HEK293 (cell line): ENCODE measurements around the gene PEX10.

Experiments used
- CTCF ChIA-PET: fragments of 350-600 bp; formaldehyde crosslinking; extraction: SDS; loops from one replicate; lab custom pipeline; 2021; ENCODE audit warnings: antibody characterized with exemption; lab: Yijun Ruan, JAX
- POLR2A ChIA-PET: fragments of 300-600 bp; formaldehyde crosslinking; extraction: SDS; loops from one replicate; lab custom pipeline; 2020; ENCODE audit warnings: antibody characterized with exemption, inconsistent platforms; lab: Yijun Ruan, JAX
- H3K27ac ChIP-seq: fragments of 200-500 bp; sonication (Bioruptor generic); 2 replicates; pipeline ENCODE4 v1.5.1; 2014; ENCODE audit warnings: low read depth, low read length, control low read depth, inconsistent platforms; ENCODE audit errors: extremely low read depth
- H3K36me3 ChIP-seq, 2 experiments: fragments of 200-500 bp in 1 of 2; sonication (Bioruptor generic) in 1 of 2; 1 replicate in 1 of 2; 2 replicates in 1 of 2; pipeline ENCODE4 v1.5.1; 2014 to 2017; ENCODE audit warnings: inconsistent platforms in 2 of 2, low read length in 2 of 2; ENCODE audit not compliant: control insufficient read depth in 2 of 2, insufficient read depth in 1 of 2
- H3K4me1 ChIP-seq: fragments of 200-500 bp; sonication (Bioruptor generic); 2 replicates; pipeline ENCODE4 v1.5.1; 2014; ENCODE audit warnings: mild to moderate bottlenecking, low read length, inconsistent platforms; ENCODE audit not compliant: control insufficient read depth, insufficient read depth
- H3K4me3 ChIP-seq: 2 replicates; pipeline ENCODE4 v1.5.1; 2011; ENCODE audit warnings: low read depth, mild to moderate bottlenecking, control low read depth, low read length, moderate library complexity
- H3K9me3 ChIP-seq: fragments of 200-500 bp; sonication (Bioruptor generic); 2 replicates; pipeline ENCODE4 v1.5.1; 2014; ENCODE audit warnings: low read depth, low read length, inconsistent platforms; ENCODE audit not compliant: control insufficient read depth, insufficient read depth
- MYNN ChIP-seq: fragments of 450-650 bp; formaldehyde crosslinking; IDR thresholded peaks from 2 replicates; pipeline ENCODE4 v1.5.1; 2016; ENCODE audit warnings: missing biosample characterization, missing genetic modification characterization, borderline replicate concordance
- OVOL3 ChIP-seq: fragments of 450-650 bp; formaldehyde crosslinking; IDR thresholded peaks from 2 replicates; pipeline ENCODE4 v1.5.1; 2016; ENCODE audit warnings: missing biosample characterization, missing genetic modification characterization
- PRDM1 ChIP-seq: fragments of 450-650 bp; formaldehyde crosslinking; IDR thresholded peaks from 2 replicates; pipeline ENCODE4; 2016; ENCODE audit warnings: missing biosample characterization, missing genetic modification characterization
- REST ChIP-seq: fragments of 450-650 bp; formaldehyde crosslinking; IDR thresholded peaks from 2 replicates; pipeline ENCODE4 v1.5.1; 2016; ENCODE audit warnings: missing biosample characterization, missing genetic modification characterization
- TRIM28 ChIP-seq: IDR thresholded peaks from 2 replicates; pipeline ENCODE4 v1.6.1; 2011; ENCODE audit warnings: low read length, control low read depth, borderline replicate concordance
- YY1 ChIP-seq: fragments of 450-650 bp; formaldehyde crosslinking; IDR thresholded peaks from 2 replicates; pipeline ENCODE4 v1.5.1; 2018; ENCODE audit warnings: missing biosample characterization, missing genetic modification characterization
- ZBTB20 ChIP-seq: fragments of 450-650 bp; formaldehyde crosslinking; IDR thresholded peaks from 2 replicates; pipeline ENCODE4 v1.5.1; 2016; ENCODE audit warnings: missing biosample characterization, missing genetic modification characterization
- ZFP69B ChIP-seq: fragments of 450-650 bp; formaldehyde crosslinking; IDR thresholded peaks from 2 replicates; pipeline ENCODE4 v1.5.1; 2016; ENCODE audit warnings: missing biosample characterization, missing genetic modification characterization
- ZNF184 ChIP-seq: fragments of 450-650 bp; IDR thresholded peaks from 2 replicates; pipeline ENCODE4 v1.5.1; 2018; ENCODE audit warnings: missing biosample characterization, mild to moderate bottlenecking, missing genetic modification characterization
- ZNF202 ChIP-seq: fragments of 450-650 bp; formaldehyde crosslinking; IDR thresholded peaks from 2 replicates; pipeline ENCODE4 v1.5.1; 2016; ENCODE audit warnings: missing biosample characterization, missing genetic modification characterization, borderline replicate concordance
- ZNF214 ChIP-seq: fragments of 450-650 bp; formaldehyde crosslinking; IDR thresholded peaks from 2 replicates; pipeline ENCODE4 v1.5.1; 2017; ENCODE audit warnings: missing biosample characterization, mild to moderate bottlenecking, missing genetic modification characterization, borderline replicate concordance
- ZNF248 ChIP-seq: fragments of 450-650 bp; formaldehyde crosslinking; IDR thresholded peaks from 2 replicates; pipeline ENCODE4 v1.5.1; 2017; ENCODE audit warnings: missing biosample characterization, missing genetic modification characterization
- ZNF555 ChIP-seq: fragments of 450-650 bp; formaldehyde crosslinking; conservative IDR thresholded peaks from 2 replicates; pipeline ENCODE4 v1.5.1; 2017; ENCODE audit warnings: missing biosample characterization, mild to moderate bottlenecking, missing genetic modification characterization, inconsistent platforms
- ZNF580 ChIP-seq: fragments of 450-650 bp; formaldehyde crosslinking; IDR thresholded peaks from 2 replicates; pipeline ENCODE4 v1.5.1; 2016; ENCODE audit warnings: missing biosample characterization, missing genetic modification characterization
- ZNF610 ChIP-seq: fragments of 450-650 bp; formaldehyde crosslinking; IDR thresholded peaks from 2 replicates; pipeline ENCODE4 v1.5.1; 2016; ENCODE audit warnings: missing biosample characterization, missing genetic modification characterization, borderline replicate concordance
- ZNF626 ChIP-seq: fragments of 450-650 bp; sonication (Bioruptor Pico); formaldehyde crosslinking; IDR thresholded peaks from 2 replicates; pipeline ENCODE4 v1.5.1; 2018; ENCODE audit warnings: missing biosample characterization, missing genetic modification characterization, inconsistent platforms
- ZNF670 ChIP-seq: fragments of 450-650 bp; formaldehyde crosslinking; IDR thresholded peaks from 2 replicates; pipeline ENCODE4 v1.5.1; 2016; ENCODE audit warnings: missing biosample characterization, missing genetic modification characterization, low read depth
- TF ChIP-seq, protein P1 (sequence below): fragments of 450-650 bp; formaldehyde crosslinking; IDR thresholded peaks from 2 replicates; pipeline ENCODE4 v1.5.1; 2017; ENCODE audit warnings: missing biosample characterization, missing genetic modification characterization
- TF ChIP-seq, protein P2 (sequence below): fragments of 450-650 bp; formaldehyde crosslinking; optimal IDR thresholded peaks from 2 replicates; pipeline ENCODE3; 2016; ENCODE audit warnings: missing biosample characterization, mild to moderate bottlenecking, missing genetic modification characterization
- TF ChIP-seq, protein P3 (sequence below): fragments of 450-650 bp; formaldehyde crosslinking; IDR thresholded peaks from 2 replicates; pipeline ENCODE4 v1.5.1; 2016; ENCODE audit warnings: missing biosample characterization, missing genetic modification characterization
- TF ChIP-seq, protein P4 (sequence below): fragments of 450-650 bp; formaldehyde crosslinking; IDR thresholded peaks from 2 replicates; pipeline ENCODE4 v1.5.1; 2016; ENCODE audit warnings: missing biosample characterization, missing genetic modification characterization
- TF ChIP-seq, protein P5 (sequence below): fragments of 450-650 bp; formaldehyde crosslinking; IDR thresholded peaks from 2 replicates; pipeline ENCODE4 v1.5.1; 2016; ENCODE audit warnings: missing biosample characterization, missing genetic modification characterization

The PEX10 gene

DNA sequence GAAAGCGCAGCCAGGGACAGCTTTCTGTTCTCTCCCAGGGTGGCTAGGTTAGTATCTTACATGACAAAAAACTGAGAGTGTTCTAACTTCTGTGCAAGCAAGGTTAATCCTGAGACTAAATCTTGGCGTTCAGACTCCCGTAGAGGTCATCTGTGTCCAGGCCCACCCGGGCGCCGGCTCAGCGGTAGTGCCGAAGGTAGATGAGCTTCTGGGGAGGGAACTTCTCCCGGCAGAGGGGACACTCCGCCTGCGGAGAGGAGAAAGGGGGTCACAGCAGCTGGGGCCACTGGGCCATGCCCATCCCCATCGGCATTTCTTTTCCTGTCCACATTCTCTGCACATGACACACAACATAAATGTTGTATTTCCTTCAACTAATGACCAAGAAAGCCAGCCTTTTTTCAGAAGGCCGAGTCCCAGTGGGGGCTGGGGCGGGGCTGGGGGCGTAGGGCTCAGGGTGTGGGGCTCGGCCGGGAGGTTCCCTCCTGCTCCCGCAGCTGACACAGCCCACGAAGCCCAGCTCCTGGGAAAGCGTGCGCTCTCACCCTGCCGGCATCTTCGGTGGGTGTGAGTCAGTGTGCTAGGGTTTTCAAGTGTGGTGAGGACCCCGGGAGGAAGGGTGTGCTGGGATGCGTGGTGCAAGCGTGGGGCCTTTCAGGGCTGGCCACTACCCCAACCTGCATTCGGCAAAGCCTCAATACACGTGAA lies 6.6 kb downstream of the PEX10 start (continued):
- TF ChIP-seq TRIM28 (no peak), ZNF610 (no peak), OVOL3 (tag by site-specific recombination) (no peak), ZNF555 (tag by site-specific recombination) (no peak)
- TF ChIP-seq, protein P1, sequence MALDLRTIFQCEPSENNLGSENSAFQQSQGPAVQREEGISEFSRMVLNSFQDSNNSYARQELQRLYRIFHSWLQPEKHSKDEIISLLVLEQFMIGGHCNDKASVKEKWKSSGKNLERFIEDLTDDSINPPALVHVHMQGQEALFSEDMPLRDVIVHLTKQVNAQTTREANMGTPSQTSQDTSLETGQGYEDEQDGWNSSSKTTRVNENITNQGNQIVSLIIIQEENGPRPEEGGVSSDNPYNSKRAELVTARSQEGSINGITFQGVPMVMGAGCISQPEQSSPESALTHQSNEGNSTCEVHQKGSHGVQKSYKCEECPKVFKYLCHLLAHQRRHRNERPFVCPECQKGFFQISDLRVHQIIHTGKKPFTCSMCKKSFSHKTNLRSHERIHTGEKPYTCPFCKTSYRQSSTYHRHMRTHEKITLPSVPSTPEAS (tag by site-specific recombination): no peak
- TF ChIP-seq, protein P2, sequence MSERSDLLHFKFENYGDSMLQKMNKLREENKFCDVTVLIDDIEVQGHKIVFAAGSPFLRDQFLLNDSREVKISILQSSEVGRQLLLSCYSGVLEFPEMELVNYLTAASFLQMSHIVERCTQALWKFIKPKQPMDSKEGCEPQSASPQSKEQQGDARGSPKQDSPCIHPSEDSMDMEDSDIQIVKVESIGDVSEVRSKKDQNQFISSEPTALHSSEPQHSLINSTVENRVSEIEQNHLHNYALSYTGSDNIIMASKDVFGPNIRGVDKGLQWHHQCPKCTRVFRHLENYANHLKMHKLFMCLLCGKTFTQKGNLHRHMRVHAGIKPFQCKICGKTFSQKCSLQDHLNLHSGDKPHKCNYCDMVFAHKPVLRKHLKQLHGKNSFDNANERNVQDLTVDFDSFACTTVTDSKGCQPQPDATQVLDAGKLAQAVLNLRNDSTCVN: no peak
- TF ChIP-seq, protein P3, sequence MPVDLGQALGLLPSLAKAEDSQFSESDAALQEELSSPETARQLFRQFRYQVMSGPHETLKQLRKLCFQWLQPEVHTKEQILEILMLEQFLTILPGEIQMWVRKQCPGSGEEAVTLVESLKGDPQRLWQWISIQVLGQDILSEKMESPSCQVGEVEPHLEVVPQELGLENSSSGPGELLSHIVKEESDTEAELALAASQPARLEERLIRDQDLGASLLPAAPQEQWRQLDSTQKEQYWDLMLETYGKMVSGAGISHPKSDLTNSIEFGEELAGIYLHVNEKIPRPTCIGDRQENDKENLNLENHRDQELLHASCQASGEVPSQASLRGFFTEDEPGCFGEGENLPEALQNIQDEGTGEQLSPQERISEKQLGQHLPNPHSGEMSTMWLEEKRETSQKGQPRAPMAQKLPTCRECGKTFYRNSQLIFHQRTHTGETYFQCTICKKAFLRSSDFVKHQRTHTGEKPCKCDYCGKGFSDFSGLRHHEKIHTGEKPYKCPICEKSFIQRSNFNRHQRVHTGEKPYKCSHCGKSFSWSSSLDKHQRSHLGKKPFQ: no peak

DNA sequence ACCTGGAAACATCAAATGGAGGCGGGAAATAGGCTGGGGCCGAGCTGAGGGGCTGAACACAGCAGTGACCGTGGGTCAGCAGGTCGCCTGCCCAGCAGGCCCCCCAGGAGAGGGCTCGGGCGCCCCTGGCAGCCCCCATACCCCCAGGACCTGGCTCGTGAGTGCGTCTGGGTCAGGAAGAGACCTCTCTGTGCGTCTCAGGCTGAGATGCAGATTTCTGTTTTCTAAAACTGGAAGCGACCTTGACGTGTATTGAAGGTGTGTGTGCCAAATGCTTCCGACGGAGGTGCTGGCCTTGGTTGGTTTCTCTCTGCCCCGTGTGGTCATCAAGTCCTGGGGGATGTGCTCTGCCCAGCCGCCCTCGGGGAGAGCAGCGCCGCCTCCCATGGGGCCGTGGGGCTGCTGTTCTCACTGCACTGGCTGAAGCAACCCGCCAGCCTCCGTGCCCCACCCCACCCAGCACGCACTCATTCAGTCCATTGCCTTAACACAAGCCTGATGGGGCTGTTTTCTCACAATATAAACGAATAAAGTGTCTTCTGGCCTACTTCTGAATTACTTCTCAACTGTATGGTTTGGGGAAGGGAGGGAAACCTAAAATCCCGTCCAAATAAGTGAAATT lies 7.4 kb downstream of the PEX10 start:
- H3K4me3 ChIP-seq: no peak overlapping the region
- peaks cover 7 to 98% of the 10 kb centered on the region in 2 experiments; a peak in 2 of 3 replicates for H3K36me3 ChIP-seq
- ChIA-PET POLR2A (interaction anchor here (1.3 to 1.9 kb wide), 2 partner anchors 14 to 141 kb away, joined by 3 to 5 read pairs; partner anchors contain the start of genes MORN1 and RER1), CTCF (no interaction called here)
- 0 out of 2 replicates have a peak overlapping the region, but pooled peaks have one; percentile 25 for H3K27ac ChIP-seq
- H3K9me3 ChIP-seq: no peaks in the 10 kb centered on the region
- no peaks in the 10 kb centered on the region for H3K4me1 ChIP-seq
- TF ChIP-seq ZNF214 (tag by site-specific recombination) (no peak), ZNF202 (tag by site-specific recombination) (no peak), ZNF184 (tag by site-specific recombination) (no peak), PRDM1 (tag by site-specific recombination) (no peak), ZNF580 (tag by site-specific recombination) (no peak), REST (no peak), ZNF610 (no peak), ZNF670 (tag by site-specific recombination) (no peak), MYNN (tag by site-specific recombination) (no peak), YY1 (tag by site-specific recombination) (no peak), ZBTB20 (no peak), ZNF248 (tag by site-specific recombination) (no peak), ZFP69B (tag by site-specific recombination) (no peak), ZNF626 (no peak)
- TF ChIP-seq, protein P4, sequence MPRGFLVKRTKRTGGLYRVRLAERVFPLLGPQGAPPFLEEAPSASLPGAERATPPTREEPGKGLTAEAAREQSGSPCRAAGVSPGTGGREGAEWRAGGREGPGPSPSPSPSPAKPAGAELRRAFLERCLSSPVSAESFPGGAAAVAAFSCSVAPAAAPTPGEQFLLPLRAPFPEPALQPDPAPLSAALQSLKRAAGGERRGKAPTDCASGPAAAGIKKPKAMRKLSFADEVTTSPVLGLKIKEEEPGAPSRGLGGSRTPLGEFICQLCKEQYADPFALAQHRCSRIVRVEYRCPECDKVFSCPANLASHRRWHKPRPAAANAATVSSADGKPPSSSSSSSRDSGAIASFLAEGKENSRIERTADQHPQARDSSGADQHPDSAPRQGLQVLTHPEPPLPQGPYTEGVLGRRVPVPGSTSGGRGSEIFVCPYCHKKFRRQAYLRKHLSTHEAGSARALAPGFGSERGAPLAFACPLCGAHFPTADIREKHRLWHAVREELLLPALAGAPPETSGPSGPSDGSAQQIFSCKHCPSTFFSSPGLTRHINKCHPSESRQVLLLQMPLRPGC (tag by site-specific recombination): no peak
- TF ChIP-seq, protein P1 (tag by site-specific recombination): no peak
- TF ChIP-seq, protein P5, sequence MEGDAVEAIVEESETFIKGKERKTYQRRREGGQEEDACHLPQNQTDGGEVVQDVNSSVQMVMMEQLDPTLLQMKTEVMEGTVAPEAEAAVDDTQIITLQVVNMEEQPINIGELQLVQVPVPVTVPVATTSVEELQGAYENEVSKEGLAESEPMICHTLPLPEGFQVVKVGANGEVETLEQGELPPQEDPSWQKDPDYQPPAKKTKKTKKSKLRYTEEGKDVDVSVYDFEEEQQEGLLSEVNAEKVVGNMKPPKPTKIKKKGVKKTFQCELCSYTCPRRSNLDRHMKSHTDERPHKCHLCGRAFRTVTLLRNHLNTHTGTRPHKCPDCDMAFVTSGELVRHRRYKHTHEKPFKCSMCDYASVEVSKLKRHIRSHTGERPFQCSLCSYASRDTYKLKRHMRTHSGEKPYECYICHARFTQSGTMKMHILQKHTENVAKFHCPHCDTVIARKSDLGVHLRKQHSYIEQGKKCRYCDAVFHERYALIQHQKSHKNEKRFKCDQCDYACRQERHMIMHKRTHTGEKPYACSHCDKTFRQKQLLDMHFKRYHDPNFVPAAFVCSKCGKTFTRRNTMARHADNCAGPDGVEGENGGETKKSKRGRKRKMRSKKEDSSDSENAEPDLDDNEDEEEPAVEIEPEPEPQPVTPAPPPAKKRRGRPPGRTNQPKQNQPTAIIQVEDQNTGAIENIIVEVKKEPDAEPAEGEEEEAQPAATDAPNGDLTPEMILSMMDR (tag by site-specific recombination): no peak
